ACHN (cell line): Measurements from ENCODE around the gene GALNT9.
"Not testable (repeated sequence)": the region's sequence is repeated elsewhere in the genome, so short reads cannot be mapped to it uniquely, and the experiment has no call there.

Source experiments
- DNase-seq: peaks from one replicate; pipeline ENCODE4 v3.0.0-alpha.2; 2015
- in situ Hi-C: cut with HindIII; loops from 2 replicates; pipeline ENCODE4 v1.10.0; 2017; ENCODE audit warnings: low sequenced_read_pairs, low pct_ligation_motif_present, low pct_unique_long_range_greater_than_20kb

GALNT9 gene

DNA sequence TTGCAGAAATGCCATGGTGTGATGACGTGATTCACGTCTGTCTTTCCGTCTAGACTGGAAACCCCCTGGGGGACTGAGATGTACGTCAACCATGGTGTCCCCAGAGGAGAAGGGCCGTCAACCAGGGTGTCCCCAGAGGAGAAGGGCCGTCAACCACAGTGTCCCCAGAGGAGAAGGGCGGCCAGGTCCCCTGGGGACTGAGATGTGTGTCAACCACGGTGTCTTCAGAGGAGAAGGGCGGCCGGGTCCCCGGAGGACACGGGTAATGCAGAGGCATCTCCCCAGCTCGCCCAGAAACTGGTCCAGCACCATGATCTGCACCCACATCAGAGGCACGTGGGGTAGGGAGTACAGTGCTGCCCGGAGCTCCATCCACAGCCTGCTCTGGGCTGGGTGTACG is 30.6 kb upstream of the GALNT9 start:
- DNase-seq: no peak
- in situ Hi-C loops: no loop called here

DNA sequence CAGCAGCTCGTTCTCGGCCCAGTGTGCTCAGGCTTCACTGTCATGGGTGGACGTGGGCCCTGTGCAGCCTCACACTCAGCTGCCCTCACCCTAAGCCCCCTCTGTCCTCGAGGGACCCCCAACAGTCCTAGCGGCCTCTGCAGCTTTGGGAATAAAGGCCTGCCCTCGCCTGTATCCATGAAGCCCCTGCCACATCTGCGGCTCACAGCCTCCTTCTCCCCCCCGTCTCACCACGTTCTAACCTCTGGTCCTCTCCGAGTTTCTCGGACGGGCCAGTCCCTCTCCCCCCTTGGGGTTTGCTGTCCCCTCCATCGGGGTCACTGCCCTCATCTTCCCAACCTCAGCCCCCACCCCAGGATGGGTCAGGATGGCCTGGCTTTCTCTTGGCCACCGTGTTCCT is 30.2 kb upstream of the GALNT9 start:
- in situ Hi-C loops: no loop called here
- no peak for DNase-seq

DNA sequence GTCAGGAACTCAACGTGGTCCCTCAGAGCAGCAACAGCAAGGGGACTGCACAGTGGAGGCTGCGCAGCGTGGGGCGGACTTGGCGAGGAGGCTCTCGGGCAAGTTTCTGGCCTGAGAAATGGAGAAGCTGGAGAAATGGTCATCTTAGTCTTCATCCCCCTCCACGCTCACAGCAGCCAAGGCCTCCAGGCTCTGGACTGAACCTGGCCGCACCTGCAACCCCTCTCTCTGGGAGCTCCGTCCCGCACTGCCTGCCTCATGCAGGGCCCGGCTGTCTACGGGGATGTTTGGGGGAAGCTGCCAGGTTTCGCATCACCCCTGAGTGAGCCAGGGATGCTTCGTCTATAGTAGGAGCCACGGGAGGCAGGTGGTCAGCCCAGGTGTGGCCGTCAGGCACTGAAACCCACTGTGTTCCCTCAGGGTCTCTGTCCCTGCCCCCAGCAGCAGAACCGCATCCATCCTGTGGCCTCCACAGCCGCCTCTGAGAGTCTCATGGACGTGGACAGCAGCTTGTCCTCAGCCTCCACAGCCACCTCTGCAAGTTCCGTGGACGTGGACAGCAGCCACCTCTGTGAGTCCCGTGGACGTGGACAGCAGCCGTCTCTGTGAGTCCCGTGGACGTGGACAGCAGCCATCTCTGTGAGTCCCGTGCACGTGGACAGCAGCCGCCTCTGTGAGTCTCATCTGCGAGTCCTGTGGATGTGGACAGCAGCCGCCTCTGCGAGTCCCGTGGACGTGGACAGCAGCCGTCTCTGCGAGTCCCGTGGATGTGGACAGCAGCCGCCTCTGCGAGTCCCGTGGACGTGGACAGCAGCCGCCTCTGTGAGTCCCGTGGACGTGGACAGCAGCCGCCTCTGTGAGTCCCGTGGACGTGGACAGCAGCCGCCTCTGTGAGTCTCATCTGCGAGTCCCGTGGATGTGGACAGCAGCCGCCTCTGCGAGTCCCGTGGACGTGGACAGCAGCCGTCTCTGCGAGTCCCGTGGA is 29.1 kb upstream of the GALNT9 start:
- DNase-seq, in situ Hi-C loops: not testable (repeated sequence)

DNA sequence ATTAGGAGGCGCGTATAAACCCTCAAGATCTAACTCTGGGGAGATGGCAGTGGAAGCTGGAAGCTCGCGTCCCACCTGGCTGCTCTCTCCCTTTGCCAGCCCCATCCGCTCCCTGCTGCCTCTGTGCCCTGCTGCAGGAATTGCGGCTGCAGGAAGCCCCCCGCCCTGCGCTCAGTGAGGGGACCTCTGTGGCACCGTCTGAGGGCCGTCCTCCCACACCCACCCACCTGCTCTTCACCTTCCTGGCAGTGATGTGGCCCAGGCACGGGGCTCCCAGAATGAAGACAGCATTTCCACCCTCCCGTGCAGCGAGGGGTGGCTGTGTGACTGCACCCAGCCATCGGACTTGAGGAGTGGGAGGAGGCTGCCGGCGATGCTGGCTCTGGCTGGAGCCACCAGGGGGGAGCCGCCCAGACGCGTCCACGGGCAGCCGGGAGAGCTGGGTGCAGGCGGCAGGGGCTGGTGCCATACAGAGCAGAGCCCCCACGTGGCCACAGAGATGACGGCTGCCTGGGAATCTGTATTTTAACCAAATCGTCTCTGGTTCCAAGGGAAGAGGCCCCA is 28.3 kb upstream of the GALNT9 start:
- in situ Hi-C loops: no loop called here

DNA sequence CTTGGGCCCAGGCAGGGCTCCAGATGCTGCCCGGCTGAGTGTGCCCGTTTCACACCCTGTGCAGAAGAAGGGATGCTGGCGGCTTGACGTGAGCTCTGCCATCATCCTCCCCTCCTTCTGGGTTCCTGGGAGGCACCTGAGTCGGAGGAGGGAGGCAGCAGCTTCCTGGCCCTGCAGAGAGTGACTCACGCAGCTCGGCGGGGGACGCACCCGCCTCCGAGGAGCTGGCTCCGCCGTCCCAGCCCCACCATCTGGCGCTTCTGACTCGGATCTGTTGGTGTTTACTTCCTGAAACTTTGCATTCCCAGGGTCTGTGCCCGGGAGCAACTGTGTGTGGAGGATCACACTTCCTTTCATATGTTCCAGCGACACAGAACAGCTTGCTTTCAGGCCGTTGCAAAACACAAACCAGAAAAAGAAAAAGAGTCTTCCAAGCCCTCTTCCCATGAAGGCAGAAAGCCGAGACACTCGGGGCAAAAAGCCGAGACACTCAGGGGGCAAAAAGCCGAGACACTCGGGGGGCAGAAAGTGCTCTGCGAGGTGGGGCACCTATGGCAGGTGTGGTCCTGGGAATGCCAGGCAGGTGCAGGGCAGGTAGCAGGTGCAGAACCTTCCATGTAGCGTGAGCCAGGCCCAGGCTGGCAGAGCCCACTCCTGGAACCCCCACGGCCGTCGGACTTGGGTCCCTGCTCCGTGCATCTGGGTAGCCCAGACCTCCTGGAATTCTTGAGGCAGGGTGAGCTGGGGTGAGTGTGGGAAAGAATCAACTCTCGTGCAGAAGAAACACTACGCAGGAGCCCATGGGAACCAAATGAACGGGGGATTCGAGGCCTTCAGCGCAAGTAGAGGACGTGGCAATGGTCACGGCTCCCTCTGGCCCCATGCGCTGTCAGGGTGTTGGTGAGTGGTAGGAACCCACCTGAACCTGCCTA is 27.6 kb upstream of the GALNT9 start:
- in situ Hi-C loops: no loop called here
- peak; percentile 81 for DNase-seq

More for the DNA sequence above, 28.3 kb upstream of the GALNT9 start:
- no peak for DNase-seq

DNA sequence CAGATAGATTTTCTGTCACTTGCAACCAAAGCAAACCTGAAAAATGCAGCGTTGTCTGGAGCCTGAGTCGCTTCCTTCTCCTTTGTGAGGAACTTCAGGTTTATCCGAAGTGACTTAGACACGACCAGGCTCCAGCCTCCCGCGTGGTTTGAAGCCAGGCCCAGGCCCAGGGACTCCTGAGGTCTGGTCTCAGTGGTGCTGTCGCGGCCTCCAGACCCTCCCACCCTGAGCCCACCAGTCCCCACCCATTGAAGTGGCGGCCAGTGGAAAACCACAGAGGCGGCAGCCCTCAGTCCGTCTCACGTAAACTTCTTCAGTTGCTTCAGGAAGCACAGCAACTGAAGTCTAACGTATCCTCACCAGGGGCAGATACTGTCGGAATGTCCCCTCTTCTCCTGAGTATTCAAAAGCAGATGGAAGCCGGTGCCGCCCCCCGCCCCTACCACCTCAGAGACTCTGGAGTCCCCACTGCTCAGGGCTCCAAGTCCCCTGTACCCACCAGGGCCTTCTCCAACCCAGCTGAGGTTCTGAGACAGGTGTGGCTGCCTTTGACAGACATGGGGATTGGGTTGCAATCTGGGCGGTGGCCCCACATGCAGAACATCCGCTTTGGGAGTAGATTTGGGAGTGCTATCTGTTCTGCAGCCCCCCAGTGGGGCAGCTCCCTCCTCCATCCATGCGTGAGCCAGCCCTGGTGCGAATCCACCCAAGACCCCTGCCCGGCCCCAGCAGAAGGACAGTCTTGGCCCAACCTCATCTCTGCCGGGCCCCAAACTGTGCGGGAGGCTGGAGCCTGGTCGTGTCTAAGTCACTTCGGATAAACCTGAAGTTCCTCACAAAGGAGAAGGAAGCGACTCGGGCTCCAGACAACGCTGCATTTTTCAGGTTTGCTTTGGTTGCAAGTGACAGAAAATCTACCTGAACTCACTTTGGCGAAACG is 26.6 kb upstream of the GALNT9 start:
- no peak for DNase-seq
- in situ Hi-C loops: no loop called here

DNA sequence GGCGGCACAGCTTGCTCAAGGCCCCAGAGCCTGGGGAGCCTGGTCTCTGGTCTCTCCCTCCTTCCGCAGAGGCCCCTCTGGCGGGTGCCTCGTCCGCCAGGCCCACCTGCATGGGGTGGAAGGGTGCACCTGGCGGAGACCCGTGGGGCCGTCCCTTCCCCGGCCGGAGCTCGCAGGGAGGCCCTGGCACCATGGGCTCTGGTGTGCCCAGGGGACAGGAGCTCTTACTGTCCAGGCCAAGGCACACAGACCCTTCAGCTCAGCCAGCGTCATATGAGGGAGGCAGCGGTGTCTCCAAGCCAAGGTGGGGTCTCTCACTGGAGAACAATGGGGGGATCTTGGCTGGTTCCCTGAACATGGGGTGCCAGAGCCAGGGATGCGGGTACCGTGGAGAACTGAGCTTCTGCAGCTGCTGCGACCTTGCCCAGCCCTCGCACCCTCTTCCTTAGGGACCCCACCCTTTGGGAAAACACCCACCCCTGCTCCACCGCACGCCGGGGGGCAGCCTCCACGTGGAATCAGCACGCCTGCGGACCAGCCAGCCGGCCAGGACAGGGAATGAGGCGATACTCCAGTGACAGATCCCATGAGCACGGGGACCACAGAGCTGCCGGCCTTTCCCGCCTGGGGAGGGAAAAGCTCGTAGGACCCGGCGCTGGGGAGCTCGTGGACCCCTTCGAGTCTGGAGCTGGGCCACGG is 25.7 kb upstream of the GALNT9 start:
- no peak for DNase-seq
- in situ Hi-C loops: no loop called here

DNA sequence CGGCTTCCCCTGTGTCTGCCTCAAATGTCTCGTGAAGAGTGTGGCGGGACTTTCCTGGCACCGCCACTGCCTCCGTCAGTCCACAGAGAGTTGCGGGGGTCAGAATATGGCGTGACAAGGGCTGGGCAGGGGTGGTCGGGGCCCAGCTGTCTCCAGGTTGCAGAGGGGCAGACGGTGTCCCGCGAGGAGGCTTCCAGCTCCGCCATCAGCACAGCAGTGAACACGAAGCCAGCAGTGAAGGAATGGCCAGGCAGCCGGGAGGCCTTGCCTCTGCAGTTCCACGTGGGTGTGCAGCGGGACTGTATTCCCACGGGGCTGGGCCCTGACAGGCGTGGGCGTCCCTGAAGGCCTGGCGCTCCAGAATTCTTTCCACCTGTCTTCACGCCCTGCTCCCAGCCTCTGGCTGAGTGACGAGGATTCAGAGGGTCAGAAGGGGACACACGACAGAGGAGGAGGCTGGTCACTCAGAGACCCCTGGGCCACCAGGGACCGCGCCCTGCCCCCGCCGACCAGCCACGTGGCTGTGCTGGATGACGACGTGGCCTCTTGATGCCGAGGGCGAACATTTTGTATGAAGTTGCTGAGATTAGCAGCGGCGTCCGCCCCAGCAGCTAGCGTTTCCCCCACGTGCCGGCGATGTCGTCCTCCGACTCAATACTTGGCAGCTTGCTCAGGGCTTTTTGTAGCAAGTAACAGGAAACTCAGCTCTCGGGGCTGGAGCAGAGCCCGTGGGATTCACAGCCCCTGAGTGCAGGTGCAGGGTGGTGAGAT is 25.0 kb upstream of the GALNT9 start:
- in situ Hi-C loops: no loop called here
- no peak for DNase-seq

DNA sequence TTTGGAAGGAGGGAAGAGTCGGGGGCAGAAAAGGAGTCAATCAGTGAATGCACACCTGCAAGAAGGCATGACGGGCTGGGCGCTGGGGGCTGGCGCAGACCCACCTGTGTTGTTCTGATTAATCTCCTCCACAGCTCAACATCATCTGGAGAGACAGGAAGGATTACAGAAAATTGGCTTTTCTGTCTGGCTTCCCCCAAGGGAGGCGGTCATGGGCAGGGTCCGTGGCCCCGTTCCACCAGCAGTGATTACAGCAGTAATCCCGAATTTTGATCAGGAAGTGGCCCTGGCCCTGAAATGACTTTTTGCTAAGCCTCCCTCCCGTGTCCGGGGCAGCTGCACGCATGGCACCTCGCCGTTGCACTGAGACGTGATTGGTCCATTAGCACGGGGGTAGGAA is 24.4 kb upstream of the GALNT9 start:
- in situ Hi-C loops: no loop called here
- no peak for DNase-seq

DNA sequence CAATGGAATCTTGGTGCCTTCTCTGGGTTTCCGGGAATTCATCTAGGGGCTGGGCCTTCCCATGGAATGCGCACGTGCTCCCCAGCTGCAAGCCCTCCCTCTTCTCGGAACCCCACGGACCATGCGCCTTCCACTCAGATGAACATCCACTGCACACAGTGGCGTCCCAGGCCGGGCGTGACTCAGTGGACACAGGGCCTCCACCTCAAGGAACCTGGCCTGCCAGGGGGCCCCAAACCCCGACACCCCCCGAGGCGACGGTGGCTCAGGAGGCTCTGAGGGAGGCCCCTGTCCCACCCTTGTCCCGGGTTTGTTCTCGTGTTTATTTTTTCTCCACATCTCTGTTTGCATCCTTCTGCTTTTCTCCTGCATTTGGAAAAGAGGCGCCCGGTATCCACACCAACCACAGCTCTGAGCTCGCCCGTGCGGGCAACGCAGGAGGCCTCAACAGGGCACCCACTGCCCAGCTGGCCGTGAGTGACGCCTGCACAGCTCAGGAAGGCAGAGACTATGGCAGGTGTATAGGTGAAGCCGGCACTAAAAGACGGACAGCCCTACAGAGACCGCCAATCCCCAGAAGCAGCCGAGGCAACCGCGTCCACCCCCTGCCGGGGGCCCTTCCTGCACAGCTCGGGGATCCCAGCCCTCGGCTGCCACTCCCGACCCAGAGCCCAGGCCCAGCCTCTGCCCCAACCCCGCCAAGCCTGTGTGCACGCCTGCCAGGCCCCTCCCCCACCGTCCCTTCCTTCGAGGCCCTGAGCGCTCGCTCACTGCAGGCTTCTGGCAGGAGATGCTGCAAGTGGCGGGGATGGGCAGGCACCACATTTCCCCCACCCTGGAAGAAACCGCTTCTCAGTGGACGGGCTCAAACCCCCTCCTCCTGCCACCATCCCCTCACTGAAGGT is 23.8 kb upstream of the GALNT9 start:
- in situ Hi-C loops: no loop called here

DNA sequence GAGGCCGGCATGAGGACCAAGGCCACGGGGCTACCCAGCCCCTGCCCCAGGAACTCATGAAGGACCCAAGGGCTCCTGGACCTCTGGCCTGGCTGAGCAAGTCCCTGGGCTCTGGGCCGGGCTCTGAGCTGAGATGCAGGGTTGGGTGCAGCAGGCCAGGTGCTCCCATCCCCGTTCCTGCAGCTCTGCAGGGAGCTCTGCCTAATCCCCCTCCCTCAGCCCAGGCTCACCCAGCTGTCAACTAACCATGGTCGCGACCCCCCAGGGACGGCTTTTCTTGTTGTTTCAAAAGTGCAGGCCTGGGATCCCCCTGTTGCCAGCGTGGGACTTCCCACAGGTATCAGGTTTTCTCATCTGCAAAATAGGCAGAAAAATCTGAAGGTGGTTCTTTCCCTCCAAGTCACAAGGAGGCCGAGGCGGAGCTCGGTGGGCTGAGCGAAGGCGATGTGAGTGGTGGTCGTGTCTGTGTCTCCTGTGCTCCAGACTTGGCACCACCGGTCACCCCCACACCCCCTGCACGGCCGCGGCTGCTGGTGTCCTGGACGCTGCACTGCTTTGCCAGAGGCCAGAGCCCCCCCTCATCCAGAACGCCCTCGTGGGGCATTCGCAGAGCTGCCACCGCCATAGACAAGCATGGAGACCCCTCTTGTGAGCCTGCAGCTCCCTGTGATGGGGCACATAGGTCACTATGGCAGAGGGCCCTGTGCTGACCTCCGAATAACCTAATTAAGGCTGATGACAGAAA is 22.5 kb upstream of the GALNT9 start:
- in situ Hi-C loops: no loop called here
- DNase-seq: no peak

More for the DNA sequence above, 23.8 kb upstream of the GALNT9 start:
- no peak for DNase-seq

DNA sequence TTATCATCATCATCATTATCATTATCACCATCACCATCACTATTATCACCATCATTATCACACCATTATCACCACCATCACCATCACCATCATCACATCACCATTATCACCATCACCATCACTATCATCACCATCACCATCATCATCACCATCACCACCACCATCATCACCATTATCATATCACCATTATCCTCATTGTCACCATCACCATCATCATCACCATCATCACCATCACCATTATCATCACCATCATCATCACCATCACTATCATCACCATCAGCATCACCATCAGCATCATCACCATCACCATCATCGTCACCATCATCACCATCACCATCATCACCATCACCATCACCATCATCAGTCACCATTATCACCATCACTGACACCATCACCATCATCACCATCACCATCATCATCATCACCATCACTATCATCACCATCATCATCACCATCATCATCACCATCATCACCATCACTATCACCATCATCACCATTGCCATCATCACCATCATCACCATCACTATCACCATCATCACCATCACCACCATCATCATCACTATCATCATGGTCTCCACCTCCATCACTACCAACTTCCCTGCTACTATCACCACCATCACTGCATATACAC is 20.2 kb upstream of the GALNT9 start:
- DNase-seq: no peak
- in situ Hi-C loops: no loop called here

DNA sequence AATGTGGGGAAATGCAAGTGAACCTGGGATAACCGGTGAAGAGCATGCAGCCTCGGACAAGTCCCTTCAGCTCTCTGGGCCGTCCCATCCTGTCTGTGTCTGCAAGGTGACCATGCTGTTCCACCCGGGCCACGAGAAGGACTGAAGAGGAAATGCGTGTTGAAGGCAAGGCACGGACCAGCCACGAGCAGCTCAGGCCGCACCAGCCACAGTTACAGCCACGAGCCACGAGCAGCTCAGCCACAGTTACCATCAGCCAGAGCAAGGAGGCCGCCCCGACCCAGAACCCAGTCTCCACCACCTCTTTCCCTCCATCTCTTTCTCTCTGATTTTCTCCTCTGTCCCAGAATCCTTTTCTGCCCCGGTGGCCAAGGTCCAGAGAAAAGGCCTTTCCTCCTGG is 18.8 kb upstream of the GALNT9 start:
- in situ Hi-C loops: no loop called here
- DNase-seq: no peak

DNA sequence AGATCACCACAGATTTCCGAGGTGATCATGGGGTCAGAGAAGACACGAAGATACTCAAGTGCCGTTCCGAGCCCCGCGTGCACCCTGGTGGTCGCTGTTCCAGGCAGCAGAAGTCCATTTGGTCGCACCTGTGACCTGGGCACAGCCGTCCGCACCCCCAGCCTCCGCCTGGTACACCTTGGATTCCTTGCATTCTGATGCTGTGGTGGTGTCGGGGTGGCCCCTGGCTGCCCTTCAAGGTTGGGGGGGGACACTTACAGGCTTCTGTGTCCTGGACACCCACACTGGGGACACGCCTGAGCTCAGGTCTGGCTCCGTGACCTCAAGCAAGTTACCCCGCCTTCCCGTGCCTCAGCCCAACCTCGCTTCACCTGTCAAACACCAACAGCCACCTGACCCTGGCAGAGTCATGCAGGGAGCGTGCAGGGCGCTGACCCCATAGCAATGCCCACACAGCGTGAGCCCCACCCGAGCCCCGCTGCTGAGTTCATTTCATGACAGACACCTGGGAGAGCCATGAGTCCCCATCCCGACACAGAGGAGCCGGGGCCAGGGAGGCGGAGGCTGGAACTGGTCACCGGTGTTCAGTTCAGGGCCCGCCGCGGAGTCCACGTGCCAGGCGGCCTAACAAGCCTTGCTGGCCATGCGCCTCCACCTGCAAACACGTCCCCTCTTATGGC is 17.9 kb upstream of the GALNT9 start:
- no peak for DNase-seq
- in situ Hi-C loops: no loop called here
